PFSK-1 (cell line): ENCODE data around the gene PDE4B.

Experiments used
- FOXP2 ChIP-seq: optimal IDR thresholded peaks from 2 replicates; pipeline ENCODE3; 2011; ENCODE audit warnings: borderline replicate concordance, control low read depth, inconsistent platforms; ENCODE audit not compliant: insufficient read depth; ENCODE audit errors: extremely low read length, extremely low read depth
- POLR2AphosphoS5 ChIP-seq: IDR thresholded peaks from 2 replicates; pipeline ENCODE4 v1.6.1; 2012; ENCODE audit warnings: low read depth, mild to moderate bottlenecking, control low read depth, low read length, moderate library complexity
- REST ChIP-seq, 2 experiments: IDR thresholded peaks; 2 replicates each; pipeline versions ENCODE4 v1.6.1 to v1.8.0; 2011 to 2012; ENCODE audit warnings: low read depth in 2 of 2, low read length in 2 of 2, control low read depth in 1 of 2, inconsistent platforms in 1 of 2, mild to moderate bottlenecking in 1 of 2, moderate library complexity in 1 of 2; ENCODE audit not compliant: insufficient read depth in 1 of 2
- SIN3A ChIP-seq: IDR thresholded peaks from 2 replicates; pipeline ENCODE4 v1.6.1; 2012; ENCODE audit warnings: mild to moderate bottlenecking, low read length, moderate library complexity, borderline replicate concordance; ENCODE audit not compliant: insufficient read depth
- TAF1 ChIP-seq: IDR thresholded peaks from 2 replicates; pipeline ENCODE4 v1.6.1; 2012; ENCODE audit warnings: low read length, control low read depth, borderline replicate concordance; ENCODE audit not compliant: insufficient read depth

Gene PDE4B

DNA sequence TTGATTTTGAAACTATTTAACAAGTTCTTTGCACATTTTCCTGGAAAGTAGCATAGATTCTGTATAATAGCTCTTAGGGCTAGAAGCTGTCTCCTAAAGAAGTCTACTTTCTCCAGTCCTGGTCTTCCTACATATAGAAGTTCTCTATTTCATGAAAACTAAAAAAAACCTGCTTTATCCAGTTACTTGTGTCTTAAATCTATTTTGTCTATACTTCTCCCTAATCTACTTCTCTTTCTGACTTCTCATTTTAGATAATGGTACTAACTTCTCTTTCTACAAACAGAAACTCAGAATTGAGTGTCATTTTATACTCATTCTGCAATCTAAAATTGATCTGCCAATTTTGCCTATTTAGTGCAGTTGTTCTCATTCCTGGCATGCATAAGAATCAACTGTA is 28.7 kb downstream of the PDE4B start:
- TF ChIP-seq SIN3A (no peak), FOXP2 (no peak), TAF1 (no peak), POLR2AphosphoS5 (no peak), REST (IDR thresholded peaks at IDR 0.05; ENCODE audit: insufficient read depth in 1 of 2, low read depth in 2 of 2, low read length in 2 of 2) (no peak)

GRCh38 chr1:65824103-65824502 is 31.4 kb downstream of the PDE4B start:
- TF ChIP-seq SIN3A (no peak), TAF1 (no peak)

DNA sequence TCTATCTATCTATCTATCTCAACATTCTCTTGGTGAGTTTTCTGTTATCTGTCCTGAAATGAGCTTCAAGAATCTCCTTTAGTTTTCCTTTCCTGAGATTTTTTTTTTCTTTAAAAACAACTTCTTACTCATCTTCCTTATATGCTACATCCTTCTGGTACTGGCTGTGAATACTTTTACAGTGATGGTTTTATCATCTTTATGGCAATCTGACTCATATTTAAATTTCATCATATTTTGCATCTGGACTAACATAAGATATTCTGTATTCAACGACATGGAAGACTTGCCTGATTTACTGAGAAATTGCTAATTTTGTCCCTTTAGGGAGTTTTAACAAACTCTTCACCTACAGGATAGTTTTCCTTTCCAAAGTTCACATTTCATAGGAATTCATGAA is 33.0 kb downstream of the PDE4B start:
- no peak for TF ChIP-seq REST (IDR thresholded peaks at IDR 0.05; ENCODE audit: insufficient read depth in 1 of 2, low read depth in 2 of 2, low read length in 2 of 2)
- TF ChIP-seq FOXP2: no peak
- no peak for TF ChIP-seq SIN3A

GRCh38 chr1:65826782-65827181 is 34.1 kb downstream of the PDE4B start:
- no peak for TF ChIP-seq REST (IDR thresholded peaks at IDR 0.05; ENCODE audit: insufficient read depth in 1 of 2, low read depth in 2 of 2, low read length in 2 of 2)
- TF ChIP-seq TAF1: no peak
- TF ChIP-seq SIN3A: no peak
- no peak for TF ChIP-seq POLR2AphosphoS5
- TF ChIP-seq FOXP2: no peak

GRCh38 chr1:65827346-65827745 is 34.7 kb downstream of the PDE4B start:
- no peak for TF ChIP-seq TAF1
- no peak for TF ChIP-seq POLR2AphosphoS5
- TF ChIP-seq REST (IDR thresholded peaks at IDR 0.05; ENCODE audit: insufficient read depth in 1 of 2, low read depth in 2 of 2, low read length in 2 of 2): no peak
- TF ChIP-seq FOXP2: no peak
- TF ChIP-seq SIN3A: no peak

- TF ChIP-seq FOXP2 (no peak), SIN3A (no peak), TAF1 (no peak), POLR2AphosphoS5 (no peak), REST (IDR thresholded peaks at IDR 0.05; ENCODE audit: insufficient read depth in 1 of 2, low read depth in 2 of 2, low read length in 2 of 2) (no peak)
These were observed 37.6 kb downstream of the PDE4B start for GRCh38 chr1:65830306-65830705.
